ENCODE results near the gene COPB2. TPM values are rescaled to one million over a fixed set of nuclear protein-coding genes. Genes with fewer than 3 reads are reported as not detected.

COPB2 gene
- total RNA-seq, 1 experiment from 2014 or later = 152 TPM

DNA sequence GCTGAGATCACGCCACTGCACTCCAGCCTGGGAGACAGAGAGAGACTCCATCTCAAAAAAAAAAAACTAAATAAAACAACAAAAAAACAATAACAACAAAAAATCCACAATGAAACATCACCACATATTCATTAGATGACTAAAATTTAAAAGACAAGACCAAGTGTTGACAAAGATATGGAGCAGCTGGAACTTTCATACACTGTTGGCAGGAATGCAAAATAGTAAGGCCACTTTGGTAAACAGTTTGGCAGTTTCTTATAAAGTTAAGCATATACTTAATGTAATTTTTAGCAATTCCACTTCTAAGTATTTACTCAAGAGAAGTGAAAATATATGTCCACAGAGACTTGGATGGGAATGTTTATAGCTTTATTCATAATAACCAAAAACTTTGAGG is 43.6 kb upstream of the COPB2 start:
- H3K27ac Mint-ChIP-seq (ENCODE audit: low read depth, unreplicated experiment) = no peak overlapping the region
- DNase-seq (ENCODE audit: unreplicated experiment) = no peak
- no peaks in the 10 kb centered on the region for H3K9me3 Mint-ChIP-seq (ENCODE audit: unreplicated experiment)
- intact Hi-C loops (cut with micrococcal nuclease) = no loop called here
- peaks cover 19% of the 10 kb centered on the region for H3K4me1 Mint-ChIP-seq (ENCODE audit: insufficient read depth, unreplicated experiment)
- TF ChIP-seq, protein P1, sequence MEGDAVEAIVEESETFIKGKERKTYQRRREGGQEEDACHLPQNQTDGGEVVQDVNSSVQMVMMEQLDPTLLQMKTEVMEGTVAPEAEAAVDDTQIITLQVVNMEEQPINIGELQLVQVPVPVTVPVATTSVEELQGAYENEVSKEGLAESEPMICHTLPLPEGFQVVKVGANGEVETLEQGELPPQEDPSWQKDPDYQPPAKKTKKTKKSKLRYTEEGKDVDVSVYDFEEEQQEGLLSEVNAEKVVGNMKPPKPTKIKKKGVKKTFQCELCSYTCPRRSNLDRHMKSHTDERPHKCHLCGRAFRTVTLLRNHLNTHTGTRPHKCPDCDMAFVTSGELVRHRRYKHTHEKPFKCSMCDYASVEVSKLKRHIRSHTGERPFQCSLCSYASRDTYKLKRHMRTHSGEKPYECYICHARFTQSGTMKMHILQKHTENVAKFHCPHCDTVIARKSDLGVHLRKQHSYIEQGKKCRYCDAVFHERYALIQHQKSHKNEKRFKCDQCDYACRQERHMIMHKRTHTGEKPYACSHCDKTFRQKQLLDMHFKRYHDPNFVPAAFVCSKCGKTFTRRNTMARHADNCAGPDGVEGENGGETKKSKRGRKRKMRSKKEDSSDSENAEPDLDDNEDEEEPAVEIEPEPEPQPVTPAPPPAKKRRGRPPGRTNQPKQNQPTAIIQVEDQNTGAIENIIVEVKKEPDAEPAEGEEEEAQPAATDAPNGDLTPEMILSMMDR (IDR thresholded peaks at IDR 0.05; ENCODE audit: unreplicated experiment) = no peak
- no TSS peak for BruUV-seq (replicated peaks)
- H3K36me3 Mint-ChIP-seq (ENCODE audit: insufficient read depth, unreplicated experiment) = peaks cover 17% of the 10 kb centered on the region
- CTCF ChIA-PET = interaction anchor here (0.6 to 4.8 kb wide), 5 partner anchors 79 to 1391 kb away, joined by 3 to 47 read pairs (median 3); no protein-coding TSS in a partner anchor
- H3K4me3 Mint-ChIP-seq (ENCODE audit: unreplicated experiment) = no peak overlapping the region
- no peaks in the 10 kb centered on the region for H3K27me3 Mint-ChIP-seq (ENCODE audit: insufficient read depth, unreplicated experiment)
- POLR2A ChIA-PET = interaction anchor here (1.9 kb wide), 1 partner anchor 101 kb away, joined by 9 read pairs; no protein-coding TSS in a partner anchor

DNA sequence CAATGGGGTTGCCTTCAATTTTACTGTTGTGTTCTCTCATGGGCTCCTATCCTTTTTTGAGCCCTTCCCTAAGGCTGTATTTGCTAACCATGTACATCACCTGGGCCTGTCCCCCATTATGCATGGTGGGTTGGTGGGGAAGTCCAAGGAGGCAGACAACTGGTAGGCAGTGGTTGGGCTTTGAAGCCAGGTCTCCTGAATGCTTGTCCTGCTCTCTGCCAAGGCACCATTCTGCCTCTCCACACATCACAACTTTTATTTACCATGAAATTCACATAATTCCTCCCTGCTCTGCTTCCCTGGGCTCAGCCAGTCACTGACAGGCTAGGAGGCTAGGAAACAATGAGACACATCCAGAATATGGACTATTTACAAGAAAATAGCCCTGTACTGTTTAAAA is 41.0 kb upstream of the COPB2 start:
- ChIA-PET POLR2A (no interaction called here), CTCF (no interaction called here)
- Mint-ChIP-seq H3K4me1 (ENCODE audit: insufficient read depth, unreplicated experiment) (peaks cover 23% of the 10 kb centered on the region), H3K36me3 (ENCODE audit: insufficient read depth, unreplicated experiment) (peaks cover 17% of the 10 kb centered on the region), H3K27me3 (ENCODE audit: insufficient read depth, unreplicated experiment) (no peaks in the 10 kb centered on the region), H3K4me3 (ENCODE audit: unreplicated experiment) (no peak overlapping the region), H3K27ac (ENCODE audit: low read depth, unreplicated experiment) (no peak overlapping the region), H3K9me3 (ENCODE audit: unreplicated experiment) (no peaks in the 10 kb centered on the region)
- TF ChIP-seq, protein P1 (IDR thresholded peaks at IDR 0.05; ENCODE audit: unreplicated experiment) = no peak
- intact Hi-C loops (cut with micrococcal nuclease) = no loop called here
- peak; percentile 7 for DNase-seq (ENCODE audit: unreplicated experiment)
- BruUV-seq (replicated peaks) = no TSS peak

DNA sequence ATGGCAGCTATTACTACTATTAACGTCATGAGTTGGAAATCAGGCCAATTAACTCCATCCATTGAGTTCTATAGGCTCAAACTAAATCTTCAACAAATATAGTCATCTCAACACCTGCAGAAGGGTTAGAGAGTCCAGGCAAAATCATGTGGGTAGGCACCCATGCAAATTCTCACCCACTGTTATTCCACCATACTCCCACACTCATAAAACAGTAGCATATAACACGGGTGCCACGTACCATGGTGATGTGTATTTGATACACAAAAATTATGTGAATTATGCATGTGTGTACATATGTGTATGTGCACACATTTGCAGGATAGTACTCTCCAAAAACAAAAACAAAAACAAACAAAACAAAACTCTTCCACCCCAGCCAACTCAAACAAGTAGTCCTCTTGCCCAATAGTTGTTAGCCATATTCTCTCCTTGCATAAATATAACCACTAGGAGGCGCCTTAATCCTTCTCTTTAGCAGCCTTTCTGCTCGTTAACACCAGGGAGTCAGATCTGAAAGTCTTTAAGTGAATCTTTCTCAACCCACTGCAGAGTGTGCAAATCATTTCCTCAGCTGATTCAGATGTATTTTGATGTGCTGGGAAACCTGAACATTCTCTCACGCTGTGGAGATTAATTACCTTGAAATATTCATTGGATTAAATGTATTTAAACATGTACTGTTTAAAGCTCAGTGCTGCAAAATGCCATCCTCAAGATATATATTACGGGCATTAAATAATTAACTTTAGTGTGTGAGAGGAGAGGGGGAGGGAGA is 38.0 kb upstream of the COPB2 start:
- DNase-seq (ENCODE audit: unreplicated experiment) = peak; percentile 82
- intact Hi-C loops (cut with micrococcal nuclease) = loop anchor here (1.0 to 5.0 kb wide), 4 partner anchors 135 to 1435 kb away; no protein-coding TSS in a partner anchor
- no TSS peak for BruUV-seq (replicated peaks)

More for the DNA sequence above, 38.0 kb upstream of the COPB2 start:
- H3K27ac Mint-ChIP-seq (ENCODE audit: low read depth, unreplicated experiment) = no peak overlapping the region
- no peaks in the 10 kb centered on the region for H3K9me3 Mint-ChIP-seq (ENCODE audit: unreplicated experiment)
- H3K4me1 Mint-ChIP-seq (ENCODE audit: insufficient read depth, unreplicated experiment) = peaks cover 6% of the 10 kb centered on the region
- peaks cover 33% of the 10 kb centered on the region for H3K36me3 Mint-ChIP-seq (ENCODE audit: insufficient read depth, unreplicated experiment)
- ChIA-PET POLR2A (interaction anchor here (0.6 to 2.6 kb wide), 4 partner anchors 107 to 1480 kb away, joined by 3 to 9 read pairs (median 4); no protein-coding TSS in a partner anchor), CTCF (interaction anchor here (0.5 to 11.0 kb wide), 43 partner anchors 8 to 1724 kb away, joined by 3 to 234 read pairs (median 4); partner anchors contain the start of gene COPB2)
- TF ChIP-seq, protein P1 (IDR thresholded peaks at IDR 0.05; ENCODE audit: unreplicated experiment) = peak; percentile 83
- H3K4me3 Mint-ChIP-seq (ENCODE audit: unreplicated experiment) = no peak overlapping the region
- H3K27me3 Mint-ChIP-seq (ENCODE audit: insufficient read depth, unreplicated experiment) = no peaks in the 10 kb centered on the region

All from MCF 10A (cell line).